Smooth muscle cell (in vitro differentiated cells): ENCODE measurements around the gene MMS22L. TPM values are rescaled to one million over a fixed set of nuclear protein-coding genes. Genes with fewer than 3 reads are reported as not detected.

Experiments used
- DNase-seq: peaks from one replicate; lab custom pipeline; 2025; ENCODE audit not compliant: unreplicated experiment; lab: John Stamatoyannopoulos, UW
- H2AFZ ChIP-seq: fragments of 200-600 bp; sonication (generic); 2 replicates; pipeline ENCODE4 v1.6.0; 2016; ENCODE audit warnings: antibody characterized with exemption, low read depth, mild to moderate bottlenecking
- H3F3A ChIP-seq: fragments of 200-600 bp; sonication (generic); 2 replicates; pipeline ENCODE4 v1.6.0; 2017; ENCODE audit warnings: antibody characterized with exemption, low read depth
- H3K27ac ChIP-seq: fragments of 200-600 bp; sonication (generic); 2 replicates; pipeline ENCODE4 v1.5.1; 2016; ENCODE audit warnings: low read depth, mild to moderate bottlenecking
- H3K27me3 ChIP-seq: fragments of 200-600 bp; sonication (generic); 2 replicates; pipeline ENCODE4 v1.6.1; 2016; ENCODE audit warnings: low read depth, mild to moderate bottlenecking
- H3K36me3 ChIP-seq: fragments of 200-600 bp; sonication (generic); 2 replicates; pipeline ENCODE4 v1.5.1; 2016; ENCODE audit warnings: low read depth
- H3K4me1 ChIP-seq: fragments of 200-600 bp; sonication (generic); 2 replicates; pipeline ENCODE4 v1.5.1; 2016; ENCODE audit warnings: low read depth
- H3K4me2 ChIP-seq: fragments of 200-600 bp; sonication (generic); 2 replicates; pipeline ENCODE4 v1.6.0; 2016; ENCODE audit warnings: mild to moderate bottlenecking
- H3K4me3 ChIP-seq: fragments of 200-600 bp; sonication (generic); 2 replicates; pipeline ENCODE4 v1.5.1; 2016; ENCODE audit warnings: mild to moderate bottlenecking
- H3K79me2 ChIP-seq: fragments of 200-600 bp; sonication (generic); 2 replicates; pipeline ENCODE4 v1.6.0; 2016; ENCODE audit warnings: low read depth, mild to moderate bottlenecking
- H3K9ac ChIP-seq: fragments of 200-600 bp; sonication (generic); 2 replicates; pipeline ENCODE4 v1.6.0; 2016; ENCODE audit warnings: low read depth
- H3K9me3 ChIP-seq: fragments of 200-600 bp; sonication (generic); replicated peaks from 2 replicates; pipeline ENCODE4 v1.5.1; 2016; ENCODE audit warnings: low read depth
- H4K20me1 ChIP-seq: fragments of 200-600 bp; sonication (generic); 2 replicates; pipeline ENCODE4 v1.6.0; 2016; ENCODE audit warnings: low read depth
- WGBS: methylation state at CpG from one replicate; pipeline ENCODE4 v1.1.7; 2016; ENCODE audit warnings: low lambda C conversion rate; 5-methylcytosine and 5-hydroxymethylcytosine counted together
- polyA plus RNA-seq: library from polyadenylated mRNA; unstranded; fragments of >200 nt; fragmentation: Nextera tagmentation; extraction: Ambion mirVana; gene quantifications from 2 replicates; pipeline ENCODE4 v1.2.1, GENCODE V29; 2016
- total RNA-seq: library from RNA; depleted of rRNA; stranded (reverse); fragments of >200 nt; gene quantifications from 2 replicates; pipeline ENCODE4 v1.2.3, GENCODE V29; 2014
- TF ChIP-seq, protein P1 (sequence below): fragments of 200-600 bp; sonication (generic); IDR thresholded peaks from 2 replicates; pipeline ENCODE4 v1.5.1; 2017; ENCODE audit warnings: borderline replicate concordance, mild to moderate bottlenecking, antibody characterized with exemption; ENCODE audit not compliant: insufficient read depth, poor library complexity, severe bottlenecking

The MMS22L gene
- total and polyA plus RNA-seq, 2 experiments from 2014 or later, result 5.0 to 47.1 TPM

DNA sequence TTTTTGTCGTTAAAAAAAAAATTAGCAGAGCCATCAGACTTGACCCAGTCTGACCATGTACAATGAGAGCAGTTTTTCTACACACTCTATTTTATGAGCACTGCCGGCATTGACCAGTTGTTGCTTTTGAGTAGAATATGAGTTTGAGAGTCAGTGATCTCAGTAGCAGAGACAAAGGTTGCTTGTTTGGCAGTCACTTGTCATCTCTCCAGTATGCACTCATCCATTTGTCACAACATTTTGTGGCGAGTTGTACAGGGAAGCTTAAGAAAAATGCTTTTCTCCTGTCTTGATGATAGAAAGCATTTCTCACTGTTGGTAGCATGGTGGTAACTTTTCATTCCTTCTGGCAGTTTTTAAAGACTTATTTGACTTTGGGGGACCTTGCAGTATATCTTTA is 159.9 kb downstream of the MMS22L start:
- Histone ChIP-seq H3K27ac (no peak overlapping the region), H4K20me1 (no peaks in the 10 kb centered on the region), H3K27me3 (no peaks in the 10 kb centered on the region), H3F3A (no peaks in the 10 kb centered on the region), H3K79me2 (no peaks in the 10 kb centered on the region), H3K4me1 (no peaks in the 10 kb centered on the region), H2AFZ (no peak overlapping the region), H3K36me3 (no peaks in the 10 kb centered on the region), H3K9ac (no peak overlapping the region), H3K9me3 (no peaks in the 10 kb centered on the region), H3K4me3 (no peak overlapping the region), H3K4me2 (no peak overlapping the region)
- WGBS, result 59% methylated on average over 3 of the region's 3 CpGs
- no peak for DNase-seq
- TF ChIP-seq, protein P1, sequence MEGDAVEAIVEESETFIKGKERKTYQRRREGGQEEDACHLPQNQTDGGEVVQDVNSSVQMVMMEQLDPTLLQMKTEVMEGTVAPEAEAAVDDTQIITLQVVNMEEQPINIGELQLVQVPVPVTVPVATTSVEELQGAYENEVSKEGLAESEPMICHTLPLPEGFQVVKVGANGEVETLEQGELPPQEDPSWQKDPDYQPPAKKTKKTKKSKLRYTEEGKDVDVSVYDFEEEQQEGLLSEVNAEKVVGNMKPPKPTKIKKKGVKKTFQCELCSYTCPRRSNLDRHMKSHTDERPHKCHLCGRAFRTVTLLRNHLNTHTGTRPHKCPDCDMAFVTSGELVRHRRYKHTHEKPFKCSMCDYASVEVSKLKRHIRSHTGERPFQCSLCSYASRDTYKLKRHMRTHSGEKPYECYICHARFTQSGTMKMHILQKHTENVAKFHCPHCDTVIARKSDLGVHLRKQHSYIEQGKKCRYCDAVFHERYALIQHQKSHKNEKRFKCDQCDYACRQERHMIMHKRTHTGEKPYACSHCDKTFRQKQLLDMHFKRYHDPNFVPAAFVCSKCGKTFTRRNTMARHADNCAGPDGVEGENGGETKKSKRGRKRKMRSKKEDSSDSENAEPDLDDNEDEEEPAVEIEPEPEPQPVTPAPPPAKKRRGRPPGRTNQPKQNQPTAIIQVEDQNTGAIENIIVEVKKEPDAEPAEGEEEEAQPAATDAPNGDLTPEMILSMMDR, result no peak

DNA sequence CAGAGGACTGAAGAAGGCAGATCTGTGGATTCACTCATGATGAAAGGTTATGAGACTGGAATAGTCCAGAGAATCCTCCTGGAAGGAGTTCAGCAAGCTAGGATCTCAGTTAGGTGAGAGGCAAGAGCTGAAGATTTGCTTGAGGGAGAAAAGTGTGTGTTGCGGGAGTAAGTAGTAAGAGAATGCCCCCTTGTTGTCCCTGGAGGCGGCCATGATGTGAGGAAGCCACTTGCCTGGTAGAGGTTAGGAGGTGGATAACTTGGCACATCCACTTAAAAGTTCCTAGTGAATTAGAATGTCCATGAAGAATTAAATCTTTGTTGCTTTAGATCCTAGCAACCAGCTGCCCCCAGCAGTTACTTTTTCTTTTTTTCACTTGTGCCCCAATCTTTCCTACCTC is 162.5 kb downstream of the MMS22L start:
- Histone ChIP-seq H3K27ac (no peak overlapping the region), H3K36me3 (no peaks in the 10 kb centered on the region), H2AFZ (no peak overlapping the region), H3K27me3 (no peaks in the 10 kb centered on the region), H3K9me3 (no peaks in the 10 kb centered on the region), H3K4me3 (no peak overlapping the region), H3K4me2 (no peak overlapping the region), H3F3A (no peaks in the 10 kb centered on the region), H3K9ac (no peak overlapping the region), H3K79me2 (no peaks in the 10 kb centered on the region), H4K20me1 (no peaks in the 10 kb centered on the region), H3K4me1 (no peaks in the 10 kb centered on the region)
- TF ChIP-seq, protein P1, result no peak
- WGBS, result 97% methylated on average over 2 of the region's 2 CpGs
- DNase-seq, result no peak

DNA sequence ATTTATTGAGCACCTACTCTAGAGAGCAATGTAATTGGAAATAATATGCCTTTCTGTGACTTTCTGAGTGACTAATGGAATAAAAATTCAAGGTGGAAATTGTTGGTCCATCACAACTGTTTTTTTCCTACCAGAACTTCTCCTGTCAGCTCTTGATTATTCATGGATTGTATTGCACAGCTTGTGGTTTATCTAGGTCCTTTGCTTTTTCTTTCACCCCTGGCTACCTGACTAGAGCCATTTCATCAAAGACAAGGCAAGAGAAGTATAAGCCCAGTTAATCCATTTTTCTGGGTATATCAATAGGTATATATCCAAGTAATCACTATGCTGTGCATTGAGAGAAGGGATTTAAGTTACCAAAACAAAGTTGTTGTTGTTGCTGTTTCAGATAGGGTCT is 168.4 kb downstream of the MMS22L start:
- no peak overlapping the region for H3K9ac ChIP-seq
- DNase-seq, result no peak
- no peaks in the 10 kb centered on the region for H3K27me3 ChIP-seq
- H3K36me3 ChIP-seq, result no peaks in the 10 kb centered on the region
- H3K4me2 ChIP-seq, result no peak overlapping the region
- H3K27ac ChIP-seq, result no peak overlapping the region
- no peaks in the 10 kb centered on the region for H4K20me1 ChIP-seq
- no peaks in the 10 kb centered on the region for H3K9me3 ChIP-seq
- H3F3A ChIP-seq, result no peaks in the 10 kb centered on the region
- no peak overlapping the region for H2AFZ ChIP-seq
- H3K79me2 ChIP-seq, result no peaks in the 10 kb centered on the region
- no peaks in the 10 kb centered on the region for H3K4me1 ChIP-seq
- TF ChIP-seq, protein P1, result no peak
- no peak overlapping the region for H3K4me3 ChIP-seq

DNA sequence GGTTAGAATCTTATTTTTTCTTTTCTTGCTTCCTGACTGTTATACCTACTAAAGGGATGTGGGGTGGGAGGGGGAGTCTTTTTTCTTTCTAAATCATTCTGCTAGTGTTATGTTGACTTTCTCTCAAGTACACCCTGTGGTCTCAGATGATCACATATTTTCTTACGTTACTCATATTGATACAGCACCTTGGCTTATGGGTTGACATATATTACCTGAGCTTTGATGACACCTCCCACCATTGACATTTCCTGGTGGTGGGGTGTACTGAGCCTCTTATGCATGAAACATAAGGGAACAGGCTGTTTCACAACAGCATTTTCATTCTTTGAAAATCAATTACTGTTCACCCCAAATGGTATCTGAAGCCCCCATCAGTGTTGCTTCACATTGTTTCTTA is 169.8 kb downstream of the MMS22L start:
- Histone ChIP-seq H3K9me3 (no peaks in the 10 kb centered on the region), H3K9ac (no peak overlapping the region), H3K36me3 (no peaks in the 10 kb centered on the region), H3K27ac (no peak overlapping the region), H3K4me1 (no peaks in the 10 kb centered on the region), H3K27me3 (no peaks in the 10 kb centered on the region), H3F3A (no peaks in the 10 kb centered on the region), H3K4me2 (no peak overlapping the region), H3K4me3 (no peak overlapping the region), H3K79me2 (no peaks in the 10 kb centered on the region), H4K20me1 (no peaks in the 10 kb centered on the region), H2AFZ (no peak overlapping the region)
- DNase-seq, result no peak
- 85% methylated on average over 1 of the region's 1 CpG for WGBS
- TF ChIP-seq, protein P1, result no peak
